ENCODE results near the gene SEMA3B.

SEMA3B gene

DNA sequence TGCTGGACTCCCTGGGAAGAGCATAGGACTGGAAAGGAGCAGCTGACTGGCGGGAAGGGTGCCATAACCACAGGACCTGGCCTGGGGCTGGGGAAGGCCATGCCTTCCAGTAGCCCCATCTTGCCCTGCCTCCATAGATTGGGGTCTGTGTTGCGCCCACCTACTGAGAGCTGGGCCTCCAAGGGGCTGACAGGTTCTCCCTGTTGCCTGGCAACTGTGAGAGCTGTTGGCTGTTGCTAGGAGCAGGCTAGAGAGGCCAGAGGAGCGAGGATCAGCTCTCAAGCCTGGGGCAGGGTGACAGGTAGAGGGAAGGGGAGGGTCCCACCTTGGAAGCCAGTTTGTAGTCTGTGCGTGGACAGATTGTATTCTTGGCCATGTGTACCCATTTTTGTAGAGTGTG lies 35.8 kb upstream of the SEMA3B start:
- TF ChIP-seq, protein P1, sequence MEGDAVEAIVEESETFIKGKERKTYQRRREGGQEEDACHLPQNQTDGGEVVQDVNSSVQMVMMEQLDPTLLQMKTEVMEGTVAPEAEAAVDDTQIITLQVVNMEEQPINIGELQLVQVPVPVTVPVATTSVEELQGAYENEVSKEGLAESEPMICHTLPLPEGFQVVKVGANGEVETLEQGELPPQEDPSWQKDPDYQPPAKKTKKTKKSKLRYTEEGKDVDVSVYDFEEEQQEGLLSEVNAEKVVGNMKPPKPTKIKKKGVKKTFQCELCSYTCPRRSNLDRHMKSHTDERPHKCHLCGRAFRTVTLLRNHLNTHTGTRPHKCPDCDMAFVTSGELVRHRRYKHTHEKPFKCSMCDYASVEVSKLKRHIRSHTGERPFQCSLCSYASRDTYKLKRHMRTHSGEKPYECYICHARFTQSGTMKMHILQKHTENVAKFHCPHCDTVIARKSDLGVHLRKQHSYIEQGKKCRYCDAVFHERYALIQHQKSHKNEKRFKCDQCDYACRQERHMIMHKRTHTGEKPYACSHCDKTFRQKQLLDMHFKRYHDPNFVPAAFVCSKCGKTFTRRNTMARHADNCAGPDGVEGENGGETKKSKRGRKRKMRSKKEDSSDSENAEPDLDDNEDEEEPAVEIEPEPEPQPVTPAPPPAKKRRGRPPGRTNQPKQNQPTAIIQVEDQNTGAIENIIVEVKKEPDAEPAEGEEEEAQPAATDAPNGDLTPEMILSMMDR (IDR thresholded peaks at IDR 0.05): no peak

DNA sequence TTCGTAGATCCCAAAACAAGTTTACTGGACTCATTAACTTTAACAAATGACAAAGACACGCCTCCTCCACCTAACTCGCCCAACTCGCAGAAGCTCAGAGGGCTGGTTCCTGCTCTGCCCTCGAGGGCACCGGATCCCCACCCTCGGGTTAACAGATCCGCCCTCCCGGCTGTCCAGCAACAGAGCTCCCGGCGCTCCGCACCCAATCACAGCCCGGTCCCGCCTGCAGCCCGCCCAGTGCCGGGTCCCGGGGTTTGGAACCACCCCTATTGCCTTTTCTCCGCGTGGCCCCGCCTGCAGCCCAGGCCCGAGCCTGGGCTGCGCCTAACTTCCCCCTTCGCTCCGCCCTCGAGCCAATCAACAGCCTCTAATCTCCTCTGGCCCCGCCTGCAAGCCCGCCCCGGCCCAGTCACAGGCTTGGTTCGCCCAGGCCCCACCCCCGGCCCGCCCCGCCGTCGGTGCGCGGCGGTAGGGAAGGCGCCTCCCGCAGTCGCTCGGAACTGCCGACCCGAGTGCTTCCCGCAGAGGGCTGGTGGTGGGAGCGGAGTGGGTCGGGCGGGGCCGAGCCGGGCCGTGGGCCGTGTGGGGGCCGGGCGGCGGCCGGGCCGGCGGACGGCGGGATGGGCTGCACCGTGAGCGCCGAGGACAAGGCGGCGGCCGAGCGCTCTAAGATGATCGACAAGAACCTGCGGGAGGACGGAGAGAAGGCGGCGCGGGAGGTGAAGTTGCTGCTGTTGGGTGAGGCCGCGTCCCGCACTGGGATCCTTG lies 33.0 kb upstream of the SEMA3B start, which contains the start of gene GNAI2:
GNAI2 (plus strand) TSS at position 489 of the 768 bp plus-strand sequence; CDS start at position 621, 132 bp downstream.
- TF ChIP-seq, protein P1 (IDR thresholded peaks at IDR 0.05): no peak

DNA sequence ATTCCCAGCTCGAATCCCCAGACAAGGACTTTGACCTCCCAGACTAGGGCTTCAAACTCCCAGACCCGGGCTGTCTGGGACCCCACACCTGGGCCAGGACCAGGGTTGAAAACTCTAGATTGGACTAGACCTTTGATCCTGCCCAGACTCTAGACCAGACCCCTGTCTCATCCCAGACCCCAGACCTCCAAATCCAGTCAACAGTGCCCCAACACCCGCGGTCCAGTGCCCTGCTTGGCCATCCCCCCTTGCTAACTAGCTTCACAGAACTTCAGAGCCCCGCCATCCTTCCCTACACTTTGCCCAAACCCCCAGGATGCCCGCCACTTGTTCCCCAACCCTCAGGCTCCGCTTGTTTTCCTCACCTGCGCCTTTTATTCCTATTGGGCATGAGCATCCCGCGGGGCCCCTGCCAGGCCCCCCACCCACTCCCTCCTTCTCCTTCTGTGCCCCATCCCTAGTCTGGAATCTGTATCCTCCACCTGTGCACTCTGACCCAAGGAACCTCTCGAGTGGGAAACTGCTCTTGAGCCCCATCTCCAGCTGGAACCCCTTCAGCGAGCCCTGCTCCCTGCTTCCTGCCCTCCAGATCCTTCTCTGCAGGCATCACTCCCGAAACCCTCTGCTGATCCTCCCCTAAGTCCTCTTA lies 32.3 kb upstream of the SEMA3B start:
- TF ChIP-seq, protein P1 (IDR thresholded peaks at IDR 0.05): no peak

DNA sequence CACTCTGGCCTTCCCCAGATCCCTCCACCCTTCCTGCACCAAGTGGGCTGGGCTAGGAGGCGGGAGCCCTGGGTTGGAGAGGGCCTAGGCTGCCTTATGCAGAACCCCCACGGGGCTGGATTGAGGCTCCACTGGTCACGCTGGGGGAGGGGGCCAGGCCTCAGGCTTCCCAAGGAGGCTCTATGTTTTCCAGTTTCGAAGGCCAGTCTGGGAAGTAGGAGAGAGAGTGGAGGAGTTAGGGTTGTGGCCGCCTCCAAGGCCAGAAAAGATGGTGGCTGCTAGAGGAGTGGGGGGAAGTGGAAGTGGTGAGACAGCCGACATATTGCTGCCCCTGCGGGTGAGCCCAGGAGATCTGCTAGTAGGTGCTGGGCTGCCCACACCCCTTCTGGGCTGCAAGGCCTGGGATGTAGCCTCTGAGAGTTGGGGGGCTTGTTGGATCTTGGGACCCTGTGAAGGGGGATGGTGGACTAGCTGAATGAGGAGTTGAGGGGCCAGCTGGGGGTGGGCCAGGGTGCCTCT lies 31.8 kb upstream of the SEMA3B start:
- TF ChIP-seq, protein P1 (IDR thresholded peaks at IDR 0.05): no peak

DNA sequence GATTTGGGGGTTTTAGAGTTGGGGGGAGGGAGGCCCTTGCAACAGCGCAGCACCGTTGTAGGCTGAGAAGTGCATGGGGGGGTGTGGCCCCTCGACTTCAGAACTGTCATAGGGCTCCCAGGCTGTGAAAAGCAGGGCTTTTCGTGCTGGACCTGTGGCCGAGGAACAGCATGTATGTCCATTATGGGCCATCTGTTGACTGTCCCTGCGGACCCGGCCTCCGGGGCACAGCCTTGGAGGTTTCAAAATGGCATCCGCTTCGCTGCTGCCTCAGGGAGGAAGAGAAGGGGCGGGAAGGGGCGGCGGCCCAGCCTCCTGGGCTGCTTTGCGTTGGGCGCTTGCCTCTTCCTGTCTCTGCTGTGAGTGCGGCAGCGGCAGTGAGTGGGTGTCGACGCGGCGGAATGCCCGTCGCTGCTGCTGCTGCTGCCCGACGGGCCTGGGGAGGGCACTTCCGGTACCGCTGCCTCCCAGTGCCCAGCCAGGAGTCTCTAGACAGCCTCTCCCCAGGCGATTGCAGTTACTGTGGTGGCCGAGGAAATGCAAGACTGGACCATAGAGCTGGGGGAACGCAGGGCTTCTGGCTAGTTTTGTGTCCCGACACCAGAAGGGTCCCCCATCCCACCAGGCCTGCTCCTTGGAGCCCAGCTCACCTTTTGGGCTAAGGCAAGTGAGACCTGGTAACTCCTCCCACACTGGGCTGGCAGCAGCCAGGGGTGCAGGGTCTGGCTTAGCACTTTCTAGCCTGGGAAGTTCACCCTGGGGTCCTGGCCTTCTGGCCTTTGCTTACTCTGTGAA lies 31.0 kb upstream of the SEMA3B start:
- TF ChIP-seq, protein P1 (IDR thresholded peaks at IDR 0.05): no peak

DNA sequence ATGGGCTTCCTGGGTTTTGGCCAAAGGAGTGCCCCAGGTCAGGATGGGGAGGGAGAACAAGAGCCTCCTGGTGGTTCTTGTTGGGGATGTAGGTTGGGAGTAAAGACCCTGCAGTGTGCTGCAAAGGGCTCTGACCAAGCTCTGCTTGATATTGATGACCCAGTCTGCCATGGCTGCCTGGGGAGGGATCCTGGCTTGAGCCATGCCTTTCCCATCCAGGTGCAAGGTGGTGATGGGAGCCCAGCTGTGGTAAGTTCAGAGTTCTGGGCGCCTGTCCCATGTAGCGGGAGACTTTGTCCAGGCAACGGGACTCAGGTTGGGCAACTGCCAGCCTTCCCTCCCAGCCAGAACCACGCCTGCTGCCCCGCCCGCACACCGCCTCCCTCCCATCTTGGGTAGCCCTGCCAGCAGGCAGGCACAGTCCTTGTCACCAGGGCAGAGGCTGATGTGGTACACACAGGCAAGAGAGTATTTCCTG lies 30.4 kb upstream of the SEMA3B start:
- TF ChIP-seq, protein P1 (IDR thresholded peaks at IDR 0.05): no peak

DNA sequence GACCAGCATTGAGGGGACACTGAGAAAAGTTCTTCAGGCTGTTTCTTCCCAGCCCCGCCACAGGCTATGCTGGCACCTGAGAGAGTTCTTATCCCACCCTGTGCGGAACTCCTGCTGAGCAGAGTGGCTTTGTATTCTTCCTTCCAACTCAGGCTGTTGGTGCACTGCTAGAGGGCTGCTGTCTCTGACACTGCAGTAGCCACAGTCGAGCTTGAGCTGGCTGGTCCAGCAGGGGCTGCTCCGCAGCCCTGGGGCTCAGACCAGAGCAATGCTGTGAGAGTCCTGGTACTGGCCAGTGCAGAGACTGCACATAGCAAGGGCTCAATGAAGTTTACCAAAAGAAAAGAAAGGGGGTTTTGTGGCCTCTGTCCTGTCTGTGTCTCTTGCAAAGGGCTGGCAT lies 29.3 kb upstream of the SEMA3B start:
- TF ChIP-seq, protein P1 (IDR thresholded peaks at IDR 0.05): no peak

Measured in LNCAP (cell line).